ENCODE results near the gene SMARCA2.

The SMARCA2 gene

DNA sequence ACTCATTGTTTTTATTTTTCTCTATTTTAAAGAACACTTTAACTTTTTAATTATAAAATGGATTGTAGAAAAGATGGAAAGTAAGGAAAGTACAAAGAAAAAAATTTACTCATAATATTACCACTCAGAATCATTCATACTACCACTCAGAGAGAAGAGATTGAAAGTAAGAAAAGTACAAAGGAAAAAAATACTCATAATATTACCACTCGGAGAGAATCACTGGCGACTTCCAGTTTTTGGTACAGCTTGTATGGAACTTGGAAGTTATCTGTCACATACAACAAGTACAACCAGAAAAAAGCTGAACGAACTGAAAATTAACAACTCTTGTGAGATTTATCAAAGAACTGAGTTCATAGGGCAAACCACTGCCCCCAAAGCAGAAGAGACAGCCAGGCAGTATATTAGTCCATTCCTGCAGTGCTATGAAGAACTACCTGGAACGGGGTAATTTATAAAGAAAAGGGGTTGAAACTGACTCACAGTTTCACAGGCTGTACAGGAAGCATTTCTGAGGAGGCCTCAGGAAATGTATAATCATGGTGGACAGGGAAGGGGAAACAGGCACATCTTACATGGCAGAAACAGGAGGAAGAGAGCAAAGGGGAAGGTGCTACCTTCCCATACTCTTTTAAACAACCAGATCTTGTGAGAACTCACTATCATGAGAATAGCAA, 183.9 kb downstream of the SMARCA2 start:
- no peak for TF ChIP-seq SUZ12 (IDR thresholded peaks at IDR 0.05; ENCODE audit: extremely low read depth, insufficient read depth, insufficient read length)
- no peak for TF ChIP-seq YY1 (IDR thresholded peaks at IDR 0.05; ENCODE audit: insufficient read depth, insufficient read length)
- TF ChIP-seq ZNF274 (IDR thresholded peaks at IDR 0.05; ENCODE audit: low read depth, low read length): no peak
- Histone ChIP-seq H3K9me3 (ENCODE audit: insufficient read depth, low read length) (peaks cover 53% of the 10 kb centered on the region), H3K4me1 (ENCODE audit: insufficient read depth, insufficient read length) (no peaks in the 10 kb centered on the region), H3K9ac (ENCODE audit: insufficient read length, low read depth) (no peak overlapping the region), H3K36me3 (ENCODE audit: insufficient read depth, insufficient read length, low read length) (no peaks in the 10 kb centered on the region), H3K4me3 (ENCODE audit: insufficient read length, low read depth) (no peak overlapping the region), H3K27me3 (ENCODE audit: insufficient read depth, insufficient read length) (no peaks in the 10 kb centered on the region)
- no peak for DNase-seq (ENCODE audit: low read depth, low spot score)

DNA sequence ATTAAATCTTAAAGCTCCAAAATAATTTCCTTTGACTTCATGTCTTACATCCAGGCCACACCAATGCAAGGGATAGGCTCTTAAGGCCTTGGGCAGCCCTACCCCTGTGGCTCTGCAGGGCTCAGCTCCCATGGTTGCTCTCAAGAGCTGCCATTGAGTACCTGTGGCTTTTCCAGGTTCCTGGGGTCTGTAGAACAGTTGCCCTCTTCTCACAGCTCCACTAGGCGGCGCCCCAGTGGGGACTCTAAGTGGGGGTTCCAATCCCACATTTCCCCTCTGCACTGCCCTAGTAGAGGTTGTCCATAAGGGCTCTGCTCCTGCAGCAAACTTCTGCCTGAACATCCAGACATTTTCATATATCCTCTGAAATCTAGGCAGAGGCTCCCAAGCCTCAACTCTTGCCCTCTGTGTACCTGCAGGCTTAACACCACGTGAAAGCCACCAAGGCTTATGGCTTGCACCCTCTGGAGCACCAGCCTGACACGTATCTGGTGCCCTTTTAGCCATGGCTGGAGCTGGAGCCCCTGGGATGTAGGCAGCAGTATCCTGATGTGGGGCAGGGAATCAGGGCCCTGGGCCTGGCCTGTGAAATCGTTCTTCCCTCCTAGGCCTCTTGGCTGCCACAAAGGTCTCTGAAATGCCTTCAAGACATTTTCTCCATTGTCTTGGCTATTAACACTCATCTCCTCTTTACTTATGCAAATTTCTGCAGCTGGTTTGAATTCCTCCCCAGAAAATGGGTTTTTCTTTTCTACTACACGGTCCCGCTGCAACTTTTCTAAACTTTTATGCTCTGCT, 185.1 kb downstream of the SMARCA2 start:
- no peak overlapping the region for H3K4me3 ChIP-seq (ENCODE audit: insufficient read length, low read depth)
- no peaks in the 10 kb centered on the region for H3K36me3 ChIP-seq (ENCODE audit: insufficient read depth, insufficient read length, low read length)
- TF ChIP-seq YY1 (IDR thresholded peaks at IDR 0.05; ENCODE audit: insufficient read depth, insufficient read length) (no peak), ZNF274 (IDR thresholded peaks at IDR 0.05; ENCODE audit: low read depth, low read length) (no peak), SUZ12 (IDR thresholded peaks at IDR 0.05; ENCODE audit: extremely low read depth, insufficient read depth, insufficient read length) (no peak)
- no peak overlapping the region for H3K9ac ChIP-seq (ENCODE audit: insufficient read length, low read depth)
- no peaks in the 10 kb centered on the region for H3K27me3 ChIP-seq (ENCODE audit: insufficient read depth, insufficient read length)
- peaks cover 54% of the 10 kb centered on the region for H3K9me3 ChIP-seq (ENCODE audit: insufficient read depth, low read length)
- no peaks in the 10 kb centered on the region for H3K4me1 ChIP-seq (ENCODE audit: insufficient read depth, insufficient read length)
- peak; percentile 66 for DNase-seq (ENCODE audit: low read depth, low spot score)

GRCh38 chr9:2208465-2208864, 193.3 kb downstream of the SMARCA2 start:
- TF ChIP-seq SUZ12 (IDR thresholded peaks at IDR 0.05; ENCODE audit: extremely low read depth, insufficient read depth, insufficient read length): no peak
- TF ChIP-seq YY1 (IDR thresholded peaks at IDR 0.05; ENCODE audit: insufficient read depth, insufficient read length): no peak
- no peak for TF ChIP-seq ZNF274 (IDR thresholded peaks at IDR 0.05; ENCODE audit: low read depth, low read length)
- H3K27me3 ChIP-seq (ENCODE audit: insufficient read depth, insufficient read length): no peaks in the 10 kb centered on the region
- DNase-seq (ENCODE audit: low read depth, low spot score): no peak
- no peaks in the 10 kb centered on the region for H3K4me1 ChIP-seq (ENCODE audit: insufficient read depth, insufficient read length)
- no peak overlapping the region for H3K4me3 ChIP-seq (ENCODE audit: insufficient read length, low read depth)
- no peak overlapping the region for H3K9ac ChIP-seq (ENCODE audit: insufficient read length, low read depth)
- H3K36me3 ChIP-seq (ENCODE audit: insufficient read depth, insufficient read length, low read length): no peaks in the 10 kb centered on the region
- H3K9me3 ChIP-seq (ENCODE audit: insufficient read depth, low read length): 0 out of 2 replicates have a peak, but pooled peaks cover 8% of the 10 kb centered on the region

DNA sequence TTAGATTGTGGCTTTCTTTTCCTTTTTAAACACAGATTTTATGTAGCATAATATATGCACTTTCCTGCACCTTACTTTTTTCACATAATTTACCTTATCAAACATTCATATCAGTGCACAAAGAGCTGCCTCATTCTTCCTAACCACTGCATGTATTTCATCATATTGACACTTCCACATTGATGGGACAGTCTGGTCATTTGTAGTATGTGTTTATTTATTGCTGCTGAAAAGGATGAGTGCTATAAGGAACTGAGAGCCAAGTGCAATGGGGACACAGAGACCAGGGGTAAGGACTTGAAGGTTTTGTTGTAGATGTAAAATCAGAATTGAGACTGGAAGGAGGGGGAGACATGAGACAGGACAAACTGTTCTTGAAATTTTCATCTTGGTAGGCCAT, 193.8 kb downstream of the SMARCA2 start:
- H3K36me3 ChIP-seq (ENCODE audit: insufficient read depth, insufficient read length, low read length): no peaks in the 10 kb centered on the region
- TF ChIP-seq ZNF274 (IDR thresholded peaks at IDR 0.05; ENCODE audit: low read depth, low read length): no peak
- TF ChIP-seq SUZ12 (IDR thresholded peaks at IDR 0.05; ENCODE audit: extremely low read depth, insufficient read depth, insufficient read length): no peak
- no peak for TF ChIP-seq YY1 (IDR thresholded peaks at IDR 0.05; ENCODE audit: insufficient read depth, insufficient read length)
- H3K9me3 ChIP-seq (ENCODE audit: insufficient read depth, low read length): 0 out of 2 replicates have a peak, but pooled peaks cover 3% of the 10 kb centered on the region
- DNase-seq (ENCODE audit: low read depth, low spot score): no peak
- no peak overlapping the region for H3K4me3 ChIP-seq (ENCODE audit: insufficient read length, low read depth)
- H3K4me1 ChIP-seq (ENCODE audit: insufficient read depth, insufficient read length): peaks cover 1% of the 10 kb centered on the region
- no peaks in the 10 kb centered on the region for H3K27me3 ChIP-seq (ENCODE audit: insufficient read depth, insufficient read length)
- H3K9ac ChIP-seq (ENCODE audit: insufficient read length, low read depth): no peak overlapping the region

DNA sequence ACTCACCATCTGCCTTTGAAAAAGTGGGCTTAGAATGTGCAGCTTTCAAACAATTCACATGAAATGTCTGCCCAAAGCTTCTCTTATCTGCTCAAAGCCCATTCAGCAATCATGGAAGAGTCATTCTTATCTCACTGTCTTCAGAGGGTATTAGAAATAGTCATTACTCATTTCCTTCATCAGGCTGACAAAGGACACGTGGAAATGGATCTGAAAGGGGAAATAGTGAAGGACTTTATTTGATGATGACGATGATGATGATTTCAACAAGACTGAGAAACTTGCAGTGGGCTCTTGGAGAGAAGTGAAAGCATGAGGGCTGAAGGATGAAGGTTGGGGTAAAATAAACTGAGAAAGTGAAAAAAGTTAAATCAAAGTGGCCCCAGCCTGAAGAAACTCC, 194.3 kb downstream of the SMARCA2 start:
- H3K4me1 ChIP-seq (ENCODE audit: insufficient read depth, insufficient read length): peaks cover 1% of the 10 kb centered on the region
- H3K27me3 ChIP-seq (ENCODE audit: insufficient read depth, insufficient read length): no peaks in the 10 kb centered on the region
- DNase-seq (ENCODE audit: low read depth, low spot score): no peak
- no peaks in the 10 kb centered on the region for H3K9me3 ChIP-seq (ENCODE audit: insufficient read depth, low read length)
- no peak overlapping the region for H3K9ac ChIP-seq (ENCODE audit: insufficient read length, low read depth)
- no peak overlapping the region for H3K4me3 ChIP-seq (ENCODE audit: insufficient read length, low read depth)
- TF ChIP-seq SUZ12 (IDR thresholded peaks at IDR 0.05; ENCODE audit: extremely low read depth, insufficient read depth, insufficient read length): no peak
- no peak for TF ChIP-seq YY1 (IDR thresholded peaks at IDR 0.05; ENCODE audit: insufficient read depth, insufficient read length)
- no peak for TF ChIP-seq ZNF274 (IDR thresholded peaks at IDR 0.05; ENCODE audit: low read depth, low read length)
- no peaks in the 10 kb centered on the region for H3K36me3 ChIP-seq (ENCODE audit: insufficient read depth, insufficient read length, low read length)

DNA sequence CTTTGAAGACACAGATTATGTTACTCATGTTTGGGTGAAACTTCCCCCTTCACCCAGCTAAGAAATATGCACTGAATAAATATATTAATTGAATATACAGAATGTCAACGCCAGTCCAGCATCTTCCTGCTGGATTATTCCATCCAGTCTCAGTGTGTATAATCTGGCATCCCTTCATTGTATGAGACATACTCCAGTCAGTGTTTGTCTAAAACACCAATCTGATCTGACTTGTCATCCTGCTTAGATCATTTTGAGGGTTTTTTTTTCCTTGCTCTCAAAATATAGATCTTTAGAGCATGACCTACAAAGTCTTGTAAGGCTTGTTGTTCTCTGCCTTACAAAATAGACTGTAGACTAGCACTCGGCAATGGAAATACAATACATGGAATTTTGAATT, 195.1 kb downstream of the SMARCA2 start:
- no peaks in the 10 kb centered on the region for H3K9me3 ChIP-seq (ENCODE audit: insufficient read depth, low read length)
- no peak overlapping the region for H3K4me3 ChIP-seq (ENCODE audit: insufficient read length, low read depth)
- DNase-seq (ENCODE audit: low read depth, low spot score): no peak
- no peak overlapping the region for H3K9ac ChIP-seq (ENCODE audit: insufficient read length, low read depth)
- peaks cover 1% of the 10 kb centered on the region for H3K4me1 ChIP-seq (ENCODE audit: insufficient read depth, insufficient read length)
- H3K36me3 ChIP-seq (ENCODE audit: insufficient read depth, insufficient read length, low read length): no peaks in the 10 kb centered on the region
- TF ChIP-seq ZNF274 (IDR thresholded peaks at IDR 0.05; ENCODE audit: low read depth, low read length): no peak
- H3K27me3 ChIP-seq (ENCODE audit: insufficient read depth, insufficient read length): no peaks in the 10 kb centered on the region

- Histone ChIP-seq H3K9ac (ENCODE audit: insufficient read length, low read depth) (no peak overlapping the region), H3K36me3 (ENCODE audit: insufficient read depth, insufficient read length, low read length) (no peaks in the 10 kb centered on the region), H3K4me3 (ENCODE audit: insufficient read length, low read depth) (no peak overlapping the region), H3K27me3 (ENCODE audit: insufficient read depth, insufficient read length) (no peaks in the 10 kb centered on the region), H3K9me3 (ENCODE audit: insufficient read depth, low read length) (no peaks in the 10 kb centered on the region), H3K4me1 (ENCODE audit: insufficient read depth, insufficient read length) (peaks cover 1% of the 10 kb centered on the region)
- TF ChIP-seq ZNF274 (IDR thresholded peaks at IDR 0.05; ENCODE audit: low read depth, low read length): no peak
- no peak for TF ChIP-seq SUZ12 (IDR thresholded peaks at IDR 0.05; ENCODE audit: extremely low read depth, insufficient read depth, insufficient read length)
- no peak for DNase-seq (ENCODE audit: low read depth, low spot score)
Measured at GRCh38 chr9:2213830-2214468, 198.8 kb downstream of the SMARCA2 start.
